Measurements from ENCODE around the gene CHERP.

CHERP gene

GRCh38 chr19:16542045-16542909 lies at the start of gene CHERP:
Gene CHERP, minus strand, starts transcription at chr19:16542437. Its CDS starts 59 bp downstream, at chr19:16542378.
- peak; percentile 11 for FAIRE-seq

GRCh38 chr19:16590876-16591802 lies 48.9 kb upstream of the CHERP start:
- FAIRE-seq = no peak

- FAIRE-seq = no peak
These were observed 47.7 kb upstream of the CHERP start for GRCh38 chr19:16589917-16590316.

- no peak for FAIRE-seq
These were observed 46.8 kb upstream of the CHERP start for GRCh38 chr19:16588824-16589577.

GRCh38 chr19:16587833-16588823 lies 45.9 kb upstream of the CHERP start:
- FAIRE-seq = no peak

- no peak for FAIRE-seq
These were observed 45.0 kb upstream of the CHERP start for GRCh38 chr19:16586991-16587832.

- FAIRE-seq = no peak
These were observed 44.2 kb upstream of the CHERP start for GRCh38 chr19:16586477-16586871.

- no peak for FAIRE-seq
These were observed 43.7 kb upstream of the CHERP start for GRCh38 chr19:16585808-16586476.

- FAIRE-seq = no peak
These were observed 43.0 kb upstream of the CHERP start for GRCh38 chr19:16585094-16585801.

GRCh38 chr19:16584248-16585093 lies 42.2 kb upstream of the CHERP start:
- FAIRE-seq = no peak

GRCh38 chr19:16582486-16583261 lies 40.4 kb upstream of the CHERP start:
- no peak for FAIRE-seq

GRCh38 chr19:16581971-16582343 lies 39.7 kb upstream of the CHERP start:
- FAIRE-seq = no peak

GRCh38 chr19:16581145-16581970 lies 39.1 kb upstream of the CHERP start:
- FAIRE-seq = no peak

GRCh38 chr19:16579381-16579780 lies 37.1 kb upstream of the CHERP start:
- no peak for FAIRE-seq

- FAIRE-seq = no peak
These were observed 35.3 kb upstream of the CHERP start for GRCh38 chr19:16577531-16577985.

- no peak for FAIRE-seq
These were observed 34.7 kb upstream of the CHERP start for GRCh38 chr19:16576690-16577530.
